C4-2B (cell line): ENCODE results near the gene IGFALS.

Experiments
- CTCF ChIP-seq: fragments of 450-650 bp; conservative IDR thresholded peaks from 2 replicates; pipeline ENCODE4 v1.5.1; 2017; ENCODE audit warnings: mild to moderate bottlenecking
- ZFX ChIP-seq: fragments of 450-650 bp; IDR thresholded peaks from 2 replicates; pipeline ENCODE4 v1.6.1; 2017

GRCh38 chr16:1810536-1810935 lies 17.0 kb upstream of the IGFALS start:
- TF ChIP-seq CTCF (no peak), ZFX (no peak)
